GM12873 (cell line): ENCODE results near the gene C9orf57.

ENCODE experiments used
- TF ChIP-seq, protein P1 (sequence below): IDR thresholded peaks from 2 replicates; pipeline ENCODE4 v1.5.1; 2012; ENCODE audit warnings: low read depth, mild to moderate bottlenecking, moderate library complexity, low read length, control low read depth; ENCODE audit not compliant: insufficient read depth; ENCODE audit errors: missing control alignments

The C9orf57 gene

DNA sequence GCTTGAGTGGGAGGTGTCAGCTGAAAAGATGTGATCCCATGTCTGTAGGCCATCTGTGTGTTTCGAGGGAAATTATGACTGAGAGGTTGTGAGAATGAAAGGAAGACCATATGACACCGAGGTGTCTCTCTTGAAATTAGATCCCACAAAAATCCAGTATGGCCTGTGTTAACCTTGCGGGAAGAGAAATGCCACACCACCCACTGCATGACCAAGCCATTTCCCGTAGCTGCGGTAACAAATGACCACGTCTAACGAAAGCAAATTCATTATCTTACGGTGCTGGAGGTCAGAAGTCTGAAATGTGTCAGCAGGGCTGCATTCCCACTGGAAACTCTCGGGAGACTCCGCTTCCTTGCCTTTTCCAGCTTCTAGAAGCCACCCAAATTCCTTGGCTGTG is 11.6 kb downstream of the C9orf57 start:
- TF ChIP-seq, protein P1, sequence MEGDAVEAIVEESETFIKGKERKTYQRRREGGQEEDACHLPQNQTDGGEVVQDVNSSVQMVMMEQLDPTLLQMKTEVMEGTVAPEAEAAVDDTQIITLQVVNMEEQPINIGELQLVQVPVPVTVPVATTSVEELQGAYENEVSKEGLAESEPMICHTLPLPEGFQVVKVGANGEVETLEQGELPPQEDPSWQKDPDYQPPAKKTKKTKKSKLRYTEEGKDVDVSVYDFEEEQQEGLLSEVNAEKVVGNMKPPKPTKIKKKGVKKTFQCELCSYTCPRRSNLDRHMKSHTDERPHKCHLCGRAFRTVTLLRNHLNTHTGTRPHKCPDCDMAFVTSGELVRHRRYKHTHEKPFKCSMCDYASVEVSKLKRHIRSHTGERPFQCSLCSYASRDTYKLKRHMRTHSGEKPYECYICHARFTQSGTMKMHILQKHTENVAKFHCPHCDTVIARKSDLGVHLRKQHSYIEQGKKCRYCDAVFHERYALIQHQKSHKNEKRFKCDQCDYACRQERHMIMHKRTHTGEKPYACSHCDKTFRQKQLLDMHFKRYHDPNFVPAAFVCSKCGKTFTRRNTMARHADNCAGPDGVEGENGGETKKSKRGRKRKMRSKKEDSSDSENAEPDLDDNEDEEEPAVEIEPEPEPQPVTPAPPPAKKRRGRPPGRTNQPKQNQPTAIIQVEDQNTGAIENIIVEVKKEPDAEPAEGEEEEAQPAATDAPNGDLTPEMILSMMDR, result no peak

DNA sequence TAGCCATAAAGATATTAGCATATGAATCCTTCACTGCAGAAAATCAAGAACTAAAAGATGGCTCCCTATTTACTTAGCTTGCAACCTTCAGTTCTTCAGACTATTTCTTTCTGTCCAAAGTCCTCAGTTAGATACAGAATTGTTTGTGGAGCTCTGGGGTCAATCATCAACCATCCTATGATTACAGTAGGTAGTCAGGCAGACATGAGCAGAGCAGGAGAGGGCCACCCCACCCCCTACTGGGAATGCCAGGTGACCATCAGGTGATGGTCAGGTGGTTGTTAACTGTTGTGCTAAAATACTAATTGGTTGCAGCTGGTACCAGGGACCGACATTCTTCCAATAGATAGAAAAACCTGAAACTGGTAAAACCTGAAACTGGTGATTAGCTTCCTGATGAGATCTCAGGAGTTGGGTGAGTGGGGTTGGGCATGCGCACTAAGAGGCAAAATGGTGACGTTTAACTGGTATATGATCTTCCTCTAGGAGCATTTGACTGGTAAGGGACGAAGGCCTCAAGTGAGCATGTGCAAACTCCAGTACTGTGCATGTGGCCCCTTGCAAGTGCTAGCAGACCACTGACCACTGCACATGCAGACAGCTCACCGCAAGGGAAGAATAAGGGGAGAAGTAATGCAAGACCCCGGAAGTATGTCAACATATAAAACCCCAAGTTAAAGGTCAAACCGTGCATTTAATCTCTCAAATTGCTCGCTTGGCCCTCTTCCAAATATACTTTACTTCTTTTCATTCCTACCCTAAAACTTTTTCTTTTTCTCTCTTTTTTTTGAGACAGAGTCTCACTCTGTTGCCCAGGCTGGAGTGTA is 13.6 kb downstream of the C9orf57 start:
- TF ChIP-seq, protein P1, result no peak

DNA sequence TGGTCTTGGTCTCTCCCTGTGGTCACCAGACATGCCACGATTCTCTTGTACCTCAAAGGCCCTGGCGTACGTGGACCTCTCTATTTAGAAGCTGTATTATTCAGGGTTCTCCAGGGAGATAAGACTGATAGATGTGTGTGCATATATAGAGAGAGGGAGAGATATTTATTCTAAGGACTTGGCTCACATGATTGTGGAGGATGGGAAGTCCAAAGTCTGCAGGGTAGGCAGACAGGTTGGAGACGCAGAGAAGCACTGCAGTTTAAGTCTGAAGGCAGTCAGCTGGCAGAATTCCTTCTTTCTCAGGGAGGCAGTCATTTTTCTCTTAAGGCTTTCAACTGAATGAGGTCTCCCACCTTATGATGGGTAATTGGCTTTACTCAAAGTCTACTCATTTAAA is 16.3 kb downstream of the C9orf57 start:
- TF ChIP-seq, protein P1, result no peak

DNA sequence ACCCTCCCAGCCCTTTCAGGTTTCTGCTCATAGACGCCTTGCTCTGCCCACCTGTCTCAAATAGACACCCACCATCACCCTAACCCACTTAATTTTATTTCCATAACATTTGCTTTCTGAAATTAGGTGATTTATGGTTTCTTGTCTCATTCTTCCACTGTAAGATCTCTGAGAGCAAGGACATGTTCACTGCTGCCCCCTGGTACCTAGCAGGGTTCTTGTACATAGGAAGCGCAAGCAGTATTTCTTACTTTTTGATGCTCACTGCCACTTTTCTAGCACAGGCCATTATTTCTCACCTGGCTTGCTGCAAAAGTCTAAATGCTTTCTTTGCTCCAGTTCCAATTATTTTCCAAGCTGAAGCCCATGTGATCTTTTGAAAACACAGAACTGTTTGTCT is 16.8 kb downstream of the C9orf57 start:
- TF ChIP-seq, protein P1, result no peak

DNA sequence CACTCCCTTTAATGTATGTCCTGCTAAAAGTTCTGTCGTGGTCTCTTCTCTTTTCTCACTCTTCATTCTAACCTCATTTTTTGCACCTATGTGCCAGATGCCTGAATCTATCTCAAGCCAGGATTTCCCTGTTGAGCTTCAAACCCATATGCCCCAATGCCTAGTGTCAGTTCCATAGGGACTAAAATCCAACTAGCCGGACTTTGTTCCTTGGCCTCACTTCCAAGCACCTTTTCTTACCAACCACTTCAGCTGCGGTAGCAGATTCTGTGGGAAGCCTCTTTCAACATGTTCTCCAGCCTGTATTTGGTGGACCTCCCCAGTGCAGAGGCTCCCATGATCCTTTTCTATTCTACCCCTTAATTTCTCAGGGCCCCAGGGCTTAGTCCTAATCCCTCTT is 17.5 kb downstream of the C9orf57 start:
- TF ChIP-seq, protein P1, result no peak

DNA sequence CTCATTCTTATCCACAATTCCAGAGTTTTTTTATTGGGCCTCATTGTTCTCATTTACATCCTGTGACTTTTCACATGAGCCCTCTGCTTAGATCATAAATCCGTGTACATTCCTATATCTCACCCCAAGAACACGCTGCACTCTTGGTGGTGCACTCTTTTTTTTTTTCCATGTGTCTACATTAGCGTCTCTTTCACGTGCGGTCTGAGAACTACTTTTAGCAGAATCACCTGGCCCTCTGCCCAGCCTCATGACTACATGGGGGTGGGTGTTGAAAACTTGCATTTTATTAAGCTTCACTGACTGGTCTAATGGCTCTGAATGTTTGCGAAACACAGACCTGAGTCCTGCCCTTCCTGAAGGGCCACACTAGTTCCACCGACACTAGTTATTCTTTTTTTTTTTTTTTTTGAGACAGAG is 18.6 kb downstream of the C9orf57 start:
- TF ChIP-seq, protein P1, result no peak

DNA sequence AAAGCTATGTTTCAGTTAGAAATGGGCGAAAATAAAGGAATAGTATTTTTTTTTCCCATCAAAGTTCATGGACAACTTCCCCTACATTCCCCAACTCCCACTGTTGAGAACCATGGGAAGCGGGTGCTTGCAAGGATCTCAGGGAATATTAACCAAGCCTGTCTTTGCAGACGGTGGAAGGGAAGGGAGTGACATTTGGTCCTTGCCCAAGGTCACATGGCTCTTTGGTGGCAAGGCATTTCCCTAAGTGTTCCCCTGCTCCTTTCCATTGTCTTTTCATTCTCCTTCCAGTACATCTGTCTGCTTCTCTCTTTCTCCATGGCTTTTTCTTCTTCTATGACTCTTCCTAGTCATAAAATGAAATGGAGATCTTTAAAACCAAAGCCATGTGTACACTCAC is 19.0 kb downstream of the C9orf57 start:
- TF ChIP-seq, protein P1, result no peak

DNA sequence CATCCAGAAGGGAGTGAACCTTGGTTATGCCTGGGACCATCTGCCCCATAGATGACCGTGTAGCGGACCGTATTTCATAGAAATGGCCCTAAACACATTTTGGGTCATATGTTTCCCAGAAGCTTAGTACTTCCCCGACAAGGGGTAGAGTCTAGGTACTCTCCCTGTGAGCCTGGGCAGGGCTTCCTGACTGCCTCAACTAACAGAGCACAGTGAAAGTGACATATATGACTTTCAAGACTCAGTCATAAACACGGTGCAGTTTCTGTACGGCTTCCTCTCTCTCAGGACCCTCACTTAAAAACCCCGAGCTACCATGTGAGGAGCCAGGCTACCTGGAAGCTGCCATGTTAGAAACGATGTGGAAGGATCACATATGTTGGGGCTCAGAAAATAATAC is 20.9 kb downstream of the C9orf57 start:
- TF ChIP-seq, protein P1, result no peak
